Hematopoietic multipotent progenitor cell (in vitro differentiated cells): ENCODE results near the gene TAF4. TPM values are rescaled to one million over a fixed set of nuclear protein-coding genes. Genes with fewer than 3 reads are reported as not detected.

Experiments used
- DNase-seq, 3 donors: peaks; one replicate each; pipeline ENCODE4 v3.0.0-alpha.2; 2011 to 2015; ENCODE audit warnings: low read depth in 2 of 3, low spot score in 2 of 3
- total RNA-seq: library from RNA; depleted of rRNA; stranded (reverse); fragments of >200 nt; gene quantifications from one replicate; pipeline ENCODE4 v1.2.3, GENCODE V29; 2012

TAF4 gene
- total RNA-seq, 1 donor, result 9.7 TPM

GRCh38 chr20:62022575-62023139 lies 43.0 kb downstream of the TAF4 start:
- DNase-seq, result no peak

GRCh38 chr20:62021793-62022385 lies 43.8 kb downstream of the TAF4 start:
- DNase-seq, result no peak

DNA sequence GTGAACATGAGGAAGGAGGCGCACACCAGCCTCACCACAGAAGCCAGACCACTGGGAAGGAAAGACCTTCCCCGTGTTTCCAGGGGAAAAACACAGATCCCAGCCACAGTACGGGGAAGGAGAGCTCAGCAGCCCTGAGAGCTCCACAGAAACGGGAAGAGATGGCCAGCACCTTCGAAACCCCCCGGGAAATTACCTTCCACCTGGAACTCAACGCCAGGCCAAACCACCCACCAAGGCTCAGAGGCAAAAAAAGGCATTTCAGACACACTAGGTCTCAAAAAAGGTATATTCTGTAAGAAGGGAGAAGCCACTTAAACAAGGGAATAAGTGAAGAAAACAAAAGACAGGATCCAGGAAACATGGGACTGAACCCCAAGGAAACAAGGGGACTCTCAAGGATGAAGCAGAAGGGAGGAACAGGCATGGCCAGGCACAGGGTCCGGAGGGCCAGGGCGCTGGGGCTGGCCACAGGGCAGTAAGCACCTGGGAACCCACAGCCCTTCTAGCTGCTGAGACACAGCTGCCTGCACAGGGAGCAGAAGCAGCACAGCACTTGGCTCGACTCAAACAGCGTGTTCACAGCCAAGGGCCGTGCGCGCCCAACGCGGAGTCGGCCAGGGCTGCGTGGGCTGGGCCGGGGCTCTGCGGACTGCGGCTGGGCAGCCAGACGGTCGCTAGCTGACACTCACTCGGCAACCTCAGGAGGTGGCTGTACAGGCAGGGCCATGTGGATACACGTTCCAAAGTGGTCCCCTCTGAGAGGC lies 44.6 kb downstream of the TAF4 start:
- no peak for DNase-seq

GRCh38 chr20:62019881-62020492 lies 45.7 kb downstream of the TAF4 start:
- no peak for DNase-seq

DNA sequence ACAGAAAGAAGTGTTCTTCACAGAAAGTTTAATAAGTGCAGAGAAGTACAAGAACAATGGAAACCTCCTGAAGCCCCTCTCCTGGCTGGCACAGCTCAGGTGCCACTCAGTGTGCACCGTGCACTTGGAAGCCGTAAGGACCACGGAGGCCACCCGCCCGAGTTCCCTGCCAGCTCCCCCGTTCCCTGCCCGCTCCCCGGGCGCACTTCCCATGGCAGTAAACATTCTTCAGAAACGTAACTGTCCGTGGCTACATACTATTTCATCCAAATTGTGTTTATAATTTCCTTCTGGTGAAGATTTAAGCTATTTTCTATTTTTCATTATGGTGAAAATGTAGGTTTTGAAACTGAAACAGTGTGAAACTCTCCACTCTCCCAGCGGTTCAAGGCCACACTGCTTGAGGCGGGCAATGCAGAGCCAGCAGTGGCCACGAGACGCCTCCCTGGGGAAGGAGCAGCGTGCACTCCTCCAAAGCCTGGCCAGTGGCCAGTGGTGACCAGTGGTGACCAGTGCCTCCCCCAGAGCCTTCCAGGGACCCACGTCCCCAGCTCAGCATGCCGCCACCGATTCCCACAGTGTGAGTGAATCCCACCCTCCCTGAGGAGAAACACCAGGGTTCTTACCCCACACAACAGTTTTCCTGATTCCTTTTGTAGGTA lies 46.4 kb downstream of the TAF4 start:
- DNase-seq, result no peak

GRCh38 chr20:62018437-62019143 lies 47.1 kb downstream of the TAF4 start:
- DNase-seq, result no peak

DNA sequence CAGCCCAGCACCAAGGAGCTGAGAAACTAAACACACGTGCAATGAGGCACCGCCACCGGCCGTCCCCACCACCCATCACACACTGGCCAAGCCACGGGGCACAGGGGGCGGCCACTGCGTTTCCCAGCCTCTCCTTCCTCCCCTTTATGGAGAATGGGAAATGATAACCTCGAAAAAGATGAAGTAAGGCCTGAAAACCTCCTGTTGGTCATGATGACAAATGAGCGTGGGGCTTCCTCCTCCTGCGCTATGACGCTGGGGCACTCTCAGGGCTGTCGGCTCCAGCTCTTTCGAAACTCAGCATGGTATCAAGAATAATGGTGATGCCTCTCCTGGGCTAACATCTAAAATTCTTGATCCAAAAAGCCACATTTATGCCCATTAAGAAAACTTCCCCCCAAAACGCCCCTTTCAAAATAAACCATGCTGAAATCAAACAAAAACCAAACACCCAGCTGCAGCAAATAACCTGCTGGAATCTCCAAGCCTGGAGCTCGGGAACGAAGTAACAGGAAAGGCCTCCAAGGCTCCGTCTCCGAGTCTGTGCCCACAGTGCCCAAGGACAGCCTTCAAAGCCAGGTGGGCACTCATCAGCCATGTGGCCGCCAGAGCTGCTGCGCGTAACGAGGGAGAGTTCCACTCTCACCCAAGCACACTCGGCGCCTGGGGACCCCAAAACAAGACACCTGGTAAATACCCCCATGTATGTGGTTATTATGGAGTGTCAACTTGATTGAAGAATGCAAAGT lies 50.0 kb downstream of the TAF4 start:
- DNase-seq, result no peak

DNA sequence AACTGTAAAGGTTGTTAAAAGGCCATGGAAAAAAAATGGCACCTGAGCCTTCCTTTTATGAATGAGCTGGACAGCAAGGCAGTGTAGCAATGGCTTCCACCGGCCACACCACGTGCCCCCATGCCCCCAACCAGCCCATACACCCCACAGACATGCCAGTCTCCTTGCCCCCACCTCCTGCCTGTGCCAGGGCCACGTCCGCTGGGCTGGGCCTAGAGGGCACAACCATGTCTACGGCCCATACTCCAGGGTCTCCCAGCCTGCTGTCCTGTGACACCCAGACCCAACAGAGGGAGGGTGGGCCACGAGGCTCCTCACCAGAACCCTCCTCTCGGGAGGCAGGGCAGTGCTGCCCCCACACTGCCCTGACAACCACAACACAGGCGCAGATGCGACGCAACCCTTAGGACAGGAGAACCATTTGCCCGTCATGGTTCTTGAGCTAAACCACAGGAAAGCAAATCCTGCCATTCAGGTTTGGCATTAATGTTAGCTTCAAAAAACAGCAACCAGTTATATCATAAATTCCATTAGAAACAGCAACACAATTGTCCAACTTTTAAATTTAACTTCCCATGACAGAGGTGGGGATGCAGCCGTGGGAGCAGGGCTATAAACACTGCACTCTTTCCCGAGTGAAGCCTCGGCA lies 50.7 kb downstream of the TAF4 start:
- no peak for DNase-seq

DNA sequence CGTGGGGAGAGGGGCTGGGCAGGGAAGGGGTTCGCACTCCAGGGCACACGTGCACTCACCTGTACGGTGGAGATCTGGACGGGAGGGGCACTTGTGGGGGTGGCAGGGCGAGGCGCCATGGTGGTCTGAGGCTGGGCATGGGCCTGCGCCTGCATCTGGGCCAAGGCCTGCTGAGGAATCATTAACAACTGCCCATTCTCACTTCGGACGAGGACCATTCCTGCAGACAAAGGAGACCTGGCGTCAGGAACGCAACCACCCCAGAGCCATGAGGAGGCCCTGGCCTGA lies 51.2 kb downstream of the TAF4 start:
- DNase-seq, result no peak

GRCh38 chr20:62012631-62013030 lies 53.0 kb downstream of the TAF4 start:
- no peak for DNase-seq

DNA sequence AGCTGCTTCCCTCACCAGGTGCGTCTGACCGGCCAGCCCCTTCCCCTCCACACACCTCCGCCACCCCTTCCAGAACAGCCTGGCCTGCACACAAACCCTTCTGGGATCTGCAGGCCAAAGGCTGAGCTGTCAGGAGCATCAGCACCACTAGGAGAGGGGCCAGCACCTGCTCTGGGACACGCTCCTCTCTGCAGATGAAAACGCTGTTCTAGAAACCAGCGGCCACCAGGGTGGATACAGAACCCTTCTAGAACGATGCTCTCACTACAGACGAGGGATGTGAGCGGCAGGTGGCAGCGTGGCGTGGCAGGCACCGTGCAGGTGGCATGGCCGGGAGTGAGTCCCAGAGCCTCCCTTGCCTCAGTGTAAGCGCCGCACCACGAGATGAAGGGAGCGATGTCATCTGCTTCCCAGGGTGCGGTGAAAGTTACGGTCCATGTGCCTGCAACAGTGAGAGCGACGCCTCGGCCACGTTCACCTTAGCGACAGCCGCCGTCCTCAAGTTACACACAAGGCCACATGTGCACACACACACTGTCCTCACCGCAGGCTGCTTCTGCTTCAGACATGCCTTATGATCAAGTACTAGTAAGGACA lies 53.6 kb downstream of the TAF4 start:
- DNase-seq, result no peak

DNA sequence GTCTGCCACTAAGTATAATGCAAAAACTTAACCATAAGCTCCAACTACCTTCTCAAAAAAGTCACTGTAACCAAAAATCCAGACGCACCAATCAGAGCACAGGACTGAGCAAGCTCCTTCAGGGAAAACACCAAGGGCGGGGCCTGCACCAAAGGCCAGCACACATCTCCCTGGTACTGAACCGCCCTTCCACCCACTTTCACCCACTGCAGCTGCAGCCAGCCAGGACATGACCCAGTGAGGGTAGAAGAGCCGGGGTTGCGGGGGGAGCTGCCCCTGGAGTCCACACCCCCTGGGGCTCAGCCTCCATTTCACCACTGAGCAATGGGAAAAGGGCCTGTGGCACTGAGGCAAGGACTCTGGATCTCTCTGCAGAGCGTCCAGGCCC lies 54.3 kb downstream of the TAF4 start:
- DNase-seq, result no peak

DNA sequence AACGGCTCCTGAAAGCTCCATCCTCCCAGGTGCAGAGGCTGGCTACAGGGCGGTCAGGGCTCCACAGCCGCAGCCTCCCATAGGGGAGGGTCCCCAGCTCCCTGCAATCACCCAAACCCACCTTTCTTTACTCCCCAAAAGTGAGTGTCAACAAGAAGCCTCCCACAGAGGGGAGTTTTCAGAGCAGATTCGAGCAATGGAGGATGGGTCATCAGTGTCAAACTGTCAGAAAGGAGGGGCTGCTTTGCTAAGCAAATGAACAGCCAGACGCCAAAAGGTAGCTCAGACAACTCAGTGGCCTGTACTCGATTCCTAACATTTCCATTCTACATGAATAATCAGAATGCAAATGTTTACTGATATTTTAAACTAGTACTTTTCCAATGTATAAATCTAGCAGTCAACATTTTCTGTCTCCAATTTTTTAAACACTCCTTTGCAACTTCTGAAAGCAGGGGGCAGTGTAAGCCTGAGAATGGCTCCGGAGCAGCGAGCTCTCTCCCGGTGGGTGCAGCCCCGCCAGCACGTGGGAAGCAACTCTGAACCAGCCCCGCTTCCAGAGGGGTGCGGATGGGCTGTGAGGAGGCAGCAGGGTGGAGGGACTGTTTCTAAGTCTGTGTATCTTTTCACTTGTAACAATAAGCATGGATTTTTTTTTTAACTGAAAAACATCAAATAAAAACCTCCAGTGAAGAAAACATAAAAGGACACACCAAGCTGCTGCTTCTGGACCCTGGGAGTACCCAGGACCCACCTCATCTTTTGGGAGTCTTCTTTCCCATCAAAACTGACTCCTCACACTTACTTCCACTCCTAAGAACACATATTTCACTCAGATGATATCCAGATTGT lies 54.9 kb downstream of the TAF4 start:
- DNase-seq, result peak; percentile 23 to 72 (median 56)

GRCh38 chr20:62009869-62010445 lies 55.7 kb downstream of the TAF4 start:
- no peak for DNase-seq

DNA sequence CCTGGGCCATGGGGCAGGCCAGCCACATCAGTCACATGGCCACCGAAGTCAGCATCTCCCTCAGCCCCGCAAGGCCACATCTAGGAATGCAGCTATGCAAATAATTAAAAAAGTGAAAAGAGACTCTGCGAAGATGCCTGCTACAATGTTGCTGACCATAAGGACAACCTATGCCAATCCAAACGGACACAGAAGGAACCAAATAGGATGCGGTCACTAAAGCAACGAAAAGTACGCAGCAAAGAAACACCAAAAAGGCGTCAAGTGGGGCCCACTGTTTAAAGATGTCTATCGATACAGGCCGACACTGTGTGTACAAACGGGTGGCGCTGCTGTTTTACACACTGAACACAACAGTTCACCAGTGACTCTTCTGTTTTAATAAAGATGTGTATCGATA lies 56.4 kb downstream of the TAF4 start:
- no peak for DNase-seq

DNA sequence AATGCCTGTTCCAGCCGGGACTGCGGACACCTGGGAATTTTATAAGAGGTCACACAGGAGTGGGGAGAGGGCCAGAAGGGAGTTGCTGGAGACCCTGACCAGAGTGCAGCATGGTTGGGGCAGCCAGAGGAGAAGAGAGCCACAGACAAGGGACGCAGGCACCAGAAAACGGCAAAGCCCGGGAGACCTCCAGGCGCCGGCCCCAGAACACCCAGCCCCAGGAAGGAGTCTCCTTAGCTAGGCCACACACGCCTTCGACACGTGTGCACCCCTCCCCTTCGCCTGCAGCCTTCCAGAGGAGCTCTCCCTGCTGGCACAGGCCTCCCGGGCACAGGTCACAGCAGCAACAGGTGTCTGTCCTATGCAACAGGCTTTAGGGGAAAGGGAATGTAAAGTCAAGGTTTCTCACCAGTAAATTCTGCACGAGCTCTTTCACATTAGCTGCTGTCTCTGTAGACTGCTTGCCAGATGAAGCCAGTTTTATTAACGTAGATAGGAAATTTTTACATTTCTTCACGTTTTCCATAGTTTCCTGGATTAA lies 57.0 kb downstream of the TAF4 start:
- DNase-seq, result no peak

DNA sequence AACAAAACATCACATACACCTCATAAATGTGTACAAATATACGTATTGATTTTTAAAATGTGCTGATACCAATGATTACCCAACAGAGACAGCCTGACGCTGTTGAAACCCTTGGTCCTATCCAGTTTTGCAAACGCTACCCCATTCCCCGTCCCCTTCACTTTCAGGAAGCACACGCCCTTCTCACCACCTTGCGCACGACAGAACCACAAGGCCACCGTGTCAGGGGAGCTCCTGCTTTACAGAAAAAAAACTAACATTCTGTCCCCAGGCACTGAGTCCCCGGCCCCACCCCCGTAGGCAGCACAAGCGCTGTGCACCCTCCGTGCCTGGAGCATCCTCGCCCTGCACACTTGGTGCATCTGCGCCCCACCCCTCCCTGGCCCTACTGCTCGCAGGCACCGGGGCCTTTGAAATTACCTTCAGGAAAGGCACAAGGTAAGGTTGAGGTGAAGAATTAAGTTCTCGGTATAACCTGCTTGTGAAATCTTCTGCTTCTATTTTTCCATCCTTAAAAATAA lies 58.5 kb downstream of the TAF4 start:
- DNase-seq, result no peak

DNA sequence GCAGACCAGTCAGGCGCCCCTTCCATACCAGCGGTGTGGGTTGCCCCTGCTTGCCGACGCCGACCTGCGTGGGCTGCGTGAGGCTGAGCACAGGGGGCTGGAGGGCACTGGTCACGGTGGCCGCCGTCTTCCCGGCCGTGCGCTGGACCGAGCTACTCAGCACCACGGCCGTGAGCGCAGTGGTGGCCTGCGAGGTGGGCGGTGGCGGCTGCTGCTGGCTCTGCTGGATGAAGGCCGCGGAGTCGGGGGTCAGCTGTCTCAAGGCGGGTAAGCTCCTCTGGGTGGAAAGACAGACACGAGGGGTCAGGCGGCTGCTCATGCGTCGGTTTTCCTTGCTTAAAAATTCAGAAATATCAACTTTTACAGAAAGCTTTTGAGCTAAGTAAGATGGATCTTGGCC lies 59.2 kb downstream of the TAF4 start:
- no peak for DNase-seq
